Measurements from ENCODE around the gene CLEC16A.

CLEC16A gene

DNA sequence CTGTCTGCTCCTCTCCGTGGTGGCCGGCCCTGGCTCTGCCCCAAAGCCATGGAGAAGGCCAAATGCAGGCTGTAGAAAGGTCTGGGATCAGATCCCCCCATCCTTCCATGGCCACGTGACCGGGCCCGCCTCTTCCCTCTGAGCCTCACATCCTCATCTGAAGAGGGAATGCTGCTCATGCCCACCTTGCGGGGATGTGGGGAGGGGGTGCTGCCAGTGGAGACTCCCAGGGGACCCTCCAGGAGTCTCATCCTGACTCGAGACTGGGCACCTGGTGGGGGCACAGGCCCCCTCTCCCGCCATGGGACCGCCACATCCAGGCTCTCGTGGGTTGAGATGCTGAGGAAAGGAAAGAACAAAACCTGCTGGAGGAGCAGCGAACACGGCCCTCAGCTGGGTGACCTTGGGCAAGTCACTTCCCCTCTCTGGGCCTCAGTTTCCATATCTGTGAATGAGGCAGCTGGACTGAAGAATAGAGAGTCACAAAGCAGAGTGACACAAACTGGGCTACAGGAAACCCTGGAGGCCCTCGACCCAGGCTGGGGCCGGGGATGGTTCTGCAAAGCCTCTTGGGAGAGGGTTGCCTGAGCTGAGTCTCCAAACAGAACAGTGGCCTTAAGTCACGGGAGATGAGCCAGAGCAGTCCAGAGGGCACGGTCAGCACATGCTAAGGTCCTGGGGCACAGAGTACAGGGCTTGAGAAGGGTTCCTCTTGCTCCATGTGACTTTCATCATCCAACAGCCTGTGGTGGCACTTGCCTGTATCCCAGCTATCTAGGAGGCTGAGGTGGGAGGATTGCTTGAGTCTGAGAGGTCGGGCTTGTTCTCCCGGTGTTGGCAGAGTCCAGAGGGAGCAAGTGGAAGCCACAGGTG lies 281.5 kb downstream of the CLEC16A start:
- DNase-seq (ENCODE audit: low spot score) = no peak

DNA sequence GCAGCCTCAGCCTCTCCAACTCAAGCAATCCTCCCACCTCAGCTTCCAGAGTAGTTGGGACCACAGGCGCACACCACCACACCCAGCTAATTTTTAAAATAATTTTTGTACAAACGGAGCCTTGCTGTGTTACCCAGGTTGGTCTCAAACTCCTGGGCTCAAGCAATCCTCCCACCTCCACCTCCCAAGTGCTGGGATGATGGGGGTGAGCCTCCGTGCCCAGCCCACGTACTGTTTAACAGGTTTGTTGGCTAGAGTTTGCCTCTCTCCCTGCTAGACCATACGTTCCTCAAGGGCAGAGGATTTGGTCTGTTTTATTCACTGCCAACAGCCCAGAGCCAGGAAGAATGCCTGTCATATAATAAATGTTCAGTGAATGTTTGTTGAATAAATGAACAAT lies 285.1 kb downstream of the CLEC16A start:
- DNase-seq (ENCODE audit: low spot score) = no peak

DNA sequence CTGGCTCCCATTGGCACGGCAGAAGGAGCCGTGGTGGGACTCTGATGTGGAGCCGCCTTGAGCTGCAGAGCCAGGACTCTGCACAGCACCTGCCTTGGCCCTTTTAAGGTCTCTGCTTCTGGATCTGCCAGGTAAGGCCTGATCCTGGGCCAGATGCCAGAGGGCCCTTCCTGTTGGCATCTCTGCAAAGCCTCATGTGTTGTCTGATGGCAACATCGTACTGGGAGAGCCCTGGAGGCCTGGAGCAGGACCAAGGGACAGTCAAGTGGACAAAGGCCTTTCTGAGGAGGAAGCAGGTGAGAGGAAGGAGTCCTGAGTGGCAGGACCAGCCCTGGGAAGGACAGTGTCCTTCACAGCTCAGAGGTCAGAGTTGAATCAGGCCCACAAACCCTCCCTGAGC lies 285.5 kb downstream of the CLEC16A start:
- no peak for DNase-seq (ENCODE audit: low spot score)

- DNase-seq (ENCODE audit: low spot score) = no peak
Measured at GRCh38 chr16:11231367-11231970, 287.1 kb downstream of the CLEC16A start.

All from CD4-positive, alpha-beta T cell treated with Interleukin-2 at 100 ng/mL for 4 hours (primary cell).